ENCODE data around the gene UST.

The UST gene

DNA sequence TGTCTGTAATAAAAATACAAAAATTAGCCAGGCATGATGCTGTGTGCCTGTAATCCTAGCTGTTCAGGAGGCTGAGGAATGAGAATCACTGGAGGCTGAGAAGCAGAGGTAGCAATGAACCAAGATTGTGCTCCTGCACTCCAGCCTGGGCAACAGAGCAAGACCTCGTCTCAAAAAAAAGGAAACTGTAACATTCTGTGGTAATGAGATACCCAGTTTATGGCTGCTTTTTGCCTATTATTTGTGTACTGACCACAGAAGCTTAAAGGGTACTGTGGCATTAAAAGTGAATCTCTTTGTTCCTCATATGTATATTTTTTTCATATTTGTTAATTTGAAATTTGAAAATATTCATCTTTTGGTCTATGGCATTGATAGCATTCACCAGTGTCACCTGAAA is 185.4 kb downstream of the UST start:
- no peak overlapping the region for H3K4me3 Mint-ChIP-seq
- H3K27ac Mint-ChIP-seq: no peak overlapping the region

DNA sequence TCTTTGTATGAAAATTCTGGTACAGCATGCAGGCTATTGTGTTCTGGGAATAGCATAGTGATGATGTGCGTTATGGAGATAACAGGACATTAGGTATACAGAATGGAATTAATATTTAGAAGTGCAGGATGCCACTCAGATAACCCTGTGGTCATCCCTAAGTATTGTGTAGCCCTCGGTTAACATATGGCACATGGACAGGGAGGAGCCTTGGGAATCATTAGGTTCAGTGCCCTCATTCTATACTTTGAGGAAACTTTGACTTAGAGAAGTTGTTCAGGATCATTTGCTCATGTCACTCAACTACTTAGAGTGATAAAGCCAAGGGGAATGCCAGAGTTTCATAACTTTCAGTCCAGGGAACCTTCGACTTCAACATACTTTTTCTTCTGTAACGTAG is 185.9 kb downstream of the UST start:
- no peak for DNase-seq (ENCODE audit: low spot score)
- peaks cover 21% of the 10 kb centered on the region for H3K27me3 Mint-ChIP-seq (ENCODE audit: low read depth)
- H3K27ac Mint-ChIP-seq: no peak overlapping the region
- no peaks in the 10 kb centered on the region for H3K36me3 Mint-ChIP-seq (ENCODE audit: low read depth)
- no peak overlapping the region for H3K4me3 Mint-ChIP-seq
- no peaks in the 10 kb centered on the region for H3K4me1 Mint-ChIP-seq (ENCODE audit: low read depth)
- H3K9me3 Mint-ChIP-seq: no peaks in the 10 kb centered on the region

More for the DNA sequence above, 185.4 kb downstream of the UST start:
- DNase-seq (ENCODE audit: low spot score): no peak
- Mint-ChIP-seq H3K9me3 (no peaks in the 10 kb centered on the region), H3K36me3 (ENCODE audit: low read depth) (no peaks in the 10 kb centered on the region), H3K4me1 (ENCODE audit: low read depth) (no peaks in the 10 kb centered on the region), H3K27me3 (ENCODE audit: low read depth) (peaks cover 25% of the 10 kb centered on the region)

DNA sequence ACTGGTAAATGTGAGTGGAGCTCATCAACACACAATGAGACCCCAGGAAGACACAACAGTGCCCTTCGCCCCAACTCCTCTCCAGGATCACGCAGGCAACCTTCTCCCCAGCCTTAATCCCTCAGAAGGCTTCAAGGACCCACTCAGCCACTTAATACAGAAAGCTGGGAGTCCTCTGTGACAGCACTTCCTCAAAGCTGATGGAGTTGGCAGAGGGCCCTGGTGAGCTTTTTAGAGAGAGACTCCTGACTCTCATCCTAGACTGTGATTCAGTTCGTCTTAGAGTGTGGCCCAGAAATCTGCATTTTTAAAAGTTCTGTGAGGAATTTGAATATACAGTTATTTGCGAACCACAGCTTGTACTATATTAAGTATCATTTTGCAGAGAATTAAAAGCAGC is 187.7 kb downstream of the UST start:
- DNase-seq (ENCODE audit: low spot score): no peak
- no peak overlapping the region for H3K27ac Mint-ChIP-seq

DNA sequence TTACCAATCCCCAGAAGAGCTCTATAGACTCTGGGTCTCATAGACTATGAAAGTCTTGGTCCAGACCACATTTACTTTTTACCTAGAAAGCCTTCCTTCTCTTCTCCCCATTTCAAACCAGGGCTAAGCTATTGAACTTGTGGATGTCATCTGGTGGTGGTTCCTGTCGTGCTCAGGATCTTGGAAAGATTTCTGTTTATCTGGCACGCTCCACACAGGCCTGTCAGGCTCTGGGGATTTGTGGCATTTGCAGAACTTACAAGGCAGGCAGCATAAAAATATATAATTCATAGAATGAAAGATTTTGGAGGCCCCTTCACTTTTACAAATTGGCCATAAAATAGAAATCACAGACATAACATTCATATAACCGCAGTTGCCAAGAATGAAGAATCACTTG is 188.1 kb downstream of the UST start:
- peaks cover 14% of the 10 kb centered on the region for H3K27me3 Mint-ChIP-seq (ENCODE audit: low read depth)
- H3K27ac Mint-ChIP-seq: no peak overlapping the region
- H3K4me3 Mint-ChIP-seq: no peak overlapping the region
- no peak for DNase-seq (ENCODE audit: low spot score)
- H3K9me3 Mint-ChIP-seq: no peaks in the 10 kb centered on the region
- no peaks in the 10 kb centered on the region for H3K4me1 Mint-ChIP-seq (ENCODE audit: low read depth)
- no peaks in the 10 kb centered on the region for H3K36me3 Mint-ChIP-seq (ENCODE audit: low read depth)

More for the DNA sequence above, 187.7 kb downstream of the UST start:
- no peaks in the 10 kb centered on the region for H3K36me3 Mint-ChIP-seq (ENCODE audit: low read depth)
- no peaks in the 10 kb centered on the region for H3K9me3 Mint-ChIP-seq
- no peak overlapping the region for H3K4me3 Mint-ChIP-seq
- H3K4me1 Mint-ChIP-seq (ENCODE audit: low read depth): no peaks in the 10 kb centered on the region
- H3K27me3 Mint-ChIP-seq (ENCODE audit: low read depth): peaks cover 12% of the 10 kb centered on the region

DNA sequence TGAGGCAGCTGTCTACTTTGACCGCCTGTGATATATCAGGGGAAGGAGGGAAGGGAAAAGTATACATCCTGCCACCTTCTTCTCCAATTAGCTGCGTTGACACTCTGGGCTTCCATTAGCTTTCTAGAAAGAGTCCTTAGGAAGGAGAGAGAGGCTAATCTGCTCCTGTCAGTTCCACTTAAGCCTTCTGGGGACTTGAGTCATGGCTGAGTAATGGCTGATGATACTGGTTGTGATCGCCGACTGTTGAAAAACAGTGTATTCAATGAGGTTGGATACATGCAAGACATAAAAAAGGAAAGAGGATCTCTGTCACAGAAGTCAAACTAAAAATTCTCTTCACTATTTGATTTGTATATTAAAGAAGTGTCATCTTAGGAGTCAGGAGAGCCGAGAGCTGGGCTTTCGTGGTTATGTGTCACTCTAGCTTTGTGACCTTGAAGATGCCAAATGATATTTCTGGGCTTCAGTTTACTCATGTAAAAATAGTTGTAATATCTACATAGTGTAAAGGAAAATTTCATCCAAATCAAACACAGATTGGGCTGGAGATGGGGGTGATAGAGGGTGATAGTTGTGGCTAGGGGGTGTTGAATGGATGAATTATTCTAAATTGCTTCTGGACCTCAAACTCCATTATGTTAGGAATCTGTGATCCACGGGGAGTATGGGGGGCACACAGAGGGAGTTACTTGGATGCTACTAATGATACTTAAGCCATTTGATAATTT is 189.0 kb downstream of the UST start:
- Mint-ChIP-seq H3K4me1 (ENCODE audit: low read depth) (no peaks in the 10 kb centered on the region), H3K4me3 (no peak overlapping the region), H3K27ac (no peak overlapping the region), H3K36me3 (ENCODE audit: low read depth) (no peaks in the 10 kb centered on the region), H3K27me3 (ENCODE audit: low read depth) (peaks cover 14% of the 10 kb centered on the region), H3K9me3 (no peaks in the 10 kb centered on the region)
- no peak for DNase-seq (ENCODE audit: low spot score)

DNA sequence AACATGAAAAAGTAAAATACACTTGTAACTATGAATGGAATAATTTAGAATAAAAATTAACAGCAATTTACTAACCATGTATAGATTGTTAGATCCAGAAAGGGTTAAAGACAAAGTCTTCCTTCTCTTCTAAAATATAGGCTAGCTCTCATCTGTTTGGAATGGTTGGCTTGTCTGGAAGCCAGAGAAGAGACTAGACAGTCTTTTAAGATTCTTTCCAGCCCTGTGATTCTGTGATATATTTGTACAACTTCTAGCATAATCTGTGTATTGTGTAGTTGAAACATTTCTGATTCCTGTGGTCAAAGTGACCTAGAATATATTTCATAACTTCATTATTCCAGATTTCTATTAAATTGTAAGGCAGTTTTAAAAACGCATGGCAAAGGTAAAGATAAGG is 196.6 kb downstream of the UST start:
- H3K9me3 Mint-ChIP-seq: no peaks in the 10 kb centered on the region
- no peaks in the 10 kb centered on the region for H3K4me1 Mint-ChIP-seq (ENCODE audit: low read depth)
- no peak for DNase-seq (ENCODE audit: low spot score)
- H3K27ac Mint-ChIP-seq: no peak overlapping the region
- no peaks in the 10 kb centered on the region for H3K36me3 Mint-ChIP-seq (ENCODE audit: low read depth)
- H3K27me3 Mint-ChIP-seq (ENCODE audit: low read depth): peaks cover 17% of the 10 kb centered on the region
- no peak overlapping the region for H3K4me3 Mint-ChIP-seq

DNA sequence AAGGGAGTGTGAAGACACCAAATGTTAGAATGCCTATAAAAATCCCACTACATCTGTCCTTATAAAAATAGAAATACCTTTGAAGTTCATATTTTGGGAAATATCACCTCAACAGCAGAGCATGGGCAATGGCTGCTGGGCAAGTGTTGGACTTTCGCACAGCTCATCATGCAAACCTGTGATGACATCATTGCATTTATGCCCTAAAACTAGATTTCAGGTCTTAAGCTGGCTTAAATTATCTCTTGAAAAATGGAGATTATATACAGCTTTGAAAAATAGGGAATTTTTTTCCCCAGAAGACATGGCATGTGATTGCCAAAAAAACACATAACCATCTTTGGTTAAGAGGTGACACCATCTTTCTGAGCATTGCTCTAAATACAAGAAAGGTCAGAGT is 197.8 kb downstream of the UST start:
- no peaks in the 10 kb centered on the region for H3K4me1 Mint-ChIP-seq (ENCODE audit: low read depth)
- H3K4me3 Mint-ChIP-seq: no peak overlapping the region
- no peaks in the 10 kb centered on the region for H3K9me3 Mint-ChIP-seq
- no peaks in the 10 kb centered on the region for H3K36me3 Mint-ChIP-seq (ENCODE audit: low read depth)
- no peak for DNase-seq (ENCODE audit: low spot score)
- no peak overlapping the region for H3K27ac Mint-ChIP-seq
- peaks cover 15% of the 10 kb centered on the region for H3K27me3 Mint-ChIP-seq (ENCODE audit: low read depth)

DNA sequence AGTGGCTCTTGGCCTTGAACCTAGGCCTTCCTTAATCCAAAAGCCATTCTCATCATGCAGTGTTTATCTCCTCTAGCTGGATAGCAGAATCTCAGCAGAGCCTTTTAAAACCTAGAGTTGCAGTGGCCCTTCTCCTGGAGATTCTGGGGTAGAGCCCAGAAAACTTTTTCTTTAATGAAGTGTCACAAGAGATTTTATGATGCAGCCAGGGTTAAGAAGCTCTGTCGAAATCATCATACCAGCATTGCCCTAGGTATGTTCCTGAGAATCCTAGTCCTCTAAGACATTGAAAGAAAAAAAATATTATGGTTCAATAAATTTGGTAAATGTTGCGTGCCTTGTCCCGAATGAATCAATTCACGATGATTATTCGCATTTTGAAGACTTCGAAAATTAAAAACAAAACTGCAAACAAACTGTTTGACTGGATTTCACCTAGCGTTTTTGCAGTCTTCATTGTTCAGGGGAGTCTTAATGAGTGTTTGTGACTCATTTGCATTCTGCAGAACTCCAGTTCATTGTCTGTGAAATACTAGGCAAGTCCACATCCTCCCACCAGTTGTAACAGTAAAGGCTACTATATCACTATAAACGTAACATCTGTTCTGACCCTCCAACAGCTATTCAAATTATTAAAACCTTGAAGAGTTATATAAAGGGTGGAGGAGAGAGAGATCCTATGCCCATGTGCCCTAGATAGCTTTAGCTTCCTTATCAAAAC is 198.6 kb downstream of the UST start:
- Mint-ChIP-seq H3K27me3 (ENCODE audit: low read depth) (peaks cover 18% of the 10 kb centered on the region), H3K36me3 (ENCODE audit: low read depth) (no peaks in the 10 kb centered on the region), H3K4me1 (ENCODE audit: low read depth) (no peaks in the 10 kb centered on the region), H3K27ac (no peak overlapping the region), H3K9me3 (no peaks in the 10 kb centered on the region), H3K4me3 (no peak overlapping the region)
- DNase-seq (ENCODE audit: low spot score): no peak

DNA sequence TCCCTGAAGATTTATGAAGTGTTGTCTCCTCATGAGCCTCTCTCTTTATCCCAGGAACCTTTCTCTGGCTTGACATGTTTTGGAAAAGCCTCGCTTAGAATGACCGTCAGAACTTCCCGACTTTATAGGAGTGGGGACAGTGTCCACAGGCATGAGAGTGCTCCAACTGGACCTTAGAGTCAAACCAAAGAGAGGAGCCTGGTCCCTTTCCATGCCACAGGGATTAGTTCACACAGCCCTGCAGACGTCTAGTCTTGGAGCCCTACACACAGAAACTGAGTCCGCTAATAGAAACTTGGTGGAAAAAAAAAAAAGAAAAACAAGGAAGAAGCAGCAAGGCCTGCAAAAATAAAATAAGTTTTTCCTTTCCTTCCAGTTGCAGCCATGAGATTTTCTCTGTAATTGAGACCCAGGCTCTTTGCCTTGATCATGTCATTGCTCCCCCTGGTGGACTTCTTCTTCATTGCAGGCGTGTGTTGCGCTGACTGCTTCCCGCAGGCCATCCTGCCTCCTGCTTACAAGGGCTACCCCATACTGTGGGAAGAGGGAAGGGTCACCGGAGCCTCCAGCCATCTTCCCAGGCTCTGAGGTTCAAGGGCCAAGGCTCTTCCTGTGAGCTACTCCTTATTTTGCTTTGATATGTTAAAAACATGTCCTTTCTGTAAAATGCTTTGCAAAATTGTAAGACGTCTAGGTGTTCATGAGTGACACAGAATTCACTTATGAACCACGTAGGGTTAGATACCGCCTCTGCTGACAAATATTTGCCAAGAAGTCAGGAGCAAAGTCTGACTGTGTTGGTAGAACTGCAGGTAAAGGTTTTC is 201.0 kb downstream of the UST start:
- no peak overlapping the region for H3K27ac Mint-ChIP-seq
- H3K4me3 Mint-ChIP-seq: no peak overlapping the region
- H3K4me1 Mint-ChIP-seq (ENCODE audit: low read depth): no peaks in the 10 kb centered on the region
- DNase-seq (ENCODE audit: low spot score): peak; percentile 59
- H3K9me3 Mint-ChIP-seq: no peaks in the 10 kb centered on the region
- peaks cover 14% of the 10 kb centered on the region for H3K27me3 Mint-ChIP-seq (ENCODE audit: low read depth)
- no peaks in the 10 kb centered on the region for H3K36me3 Mint-ChIP-seq (ENCODE audit: low read depth)

DNA sequence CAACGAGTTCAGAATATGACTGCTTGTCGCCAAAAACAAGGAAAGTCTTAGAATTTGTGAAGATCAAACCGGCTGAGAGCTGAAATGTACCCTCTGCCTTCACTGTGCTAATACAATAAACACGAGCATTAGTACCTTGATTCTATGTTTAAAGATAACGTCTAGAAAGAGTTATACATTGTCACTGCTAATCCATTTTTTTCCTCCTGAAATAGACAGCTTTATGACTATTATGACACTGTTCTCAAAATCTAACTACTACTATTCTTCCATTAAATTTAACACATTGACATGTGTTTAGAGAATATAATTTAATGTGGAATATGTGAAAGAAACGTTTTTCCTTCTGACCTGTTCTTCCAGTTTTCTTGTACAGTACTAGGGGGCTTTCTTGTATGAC is 204.8 kb downstream of the UST start:
- DNase-seq (ENCODE audit: low spot score): no peak
- H3K27me3 Mint-ChIP-seq (ENCODE audit: low read depth): peaks cover 13% of the 10 kb centered on the region
- no peaks in the 10 kb centered on the region for H3K36me3 Mint-ChIP-seq (ENCODE audit: low read depth)
- no peaks in the 10 kb centered on the region for H3K9me3 Mint-ChIP-seq
- H3K27ac Mint-ChIP-seq: no peak overlapping the region
- no peak overlapping the region for H3K4me3 Mint-ChIP-seq
- no peaks in the 10 kb centered on the region for H3K4me1 Mint-ChIP-seq (ENCODE audit: low read depth)

DNA sequence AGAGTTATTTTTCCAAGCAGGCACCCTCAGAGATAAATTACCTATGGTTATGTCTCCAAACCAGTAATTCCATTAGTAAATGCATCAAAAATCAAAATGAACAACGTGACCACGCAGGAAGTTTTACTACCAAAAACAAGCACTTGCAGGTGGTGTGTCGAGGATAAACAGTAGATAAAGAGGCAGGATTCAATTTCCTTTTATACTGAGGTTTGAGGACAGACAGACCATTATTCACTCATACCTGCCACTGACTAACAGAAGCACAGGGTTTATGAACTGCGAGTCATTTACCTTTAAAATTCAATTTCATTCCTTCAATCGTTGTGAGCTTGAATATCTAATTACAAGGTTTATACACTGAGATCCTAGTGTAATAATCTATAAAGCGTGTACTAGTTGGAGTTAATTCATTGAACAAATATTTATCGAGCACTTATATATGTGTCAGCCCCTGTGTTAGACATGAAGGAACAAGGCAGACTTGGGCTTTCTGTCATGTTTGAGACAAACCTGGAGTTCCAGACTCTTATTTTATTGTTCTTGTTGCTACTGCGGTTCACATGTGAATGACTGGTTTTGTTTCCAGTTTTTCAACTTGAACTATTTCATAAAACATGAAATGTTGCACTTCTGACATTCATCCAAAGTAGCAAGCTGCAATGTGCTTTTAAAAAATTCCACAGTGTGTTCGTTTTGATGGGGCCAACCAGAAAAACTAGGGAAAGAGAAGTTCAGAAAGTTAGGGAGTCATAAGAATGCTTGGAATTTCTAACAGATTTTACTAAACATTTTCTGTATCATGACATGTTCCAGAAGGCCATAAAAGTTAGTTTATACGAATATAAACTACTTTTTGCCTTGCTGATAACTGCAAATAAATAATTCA is 205.6 kb downstream of the UST start:
- DNase-seq (ENCODE audit: low spot score): no peak
- H3K4me1 Mint-ChIP-seq (ENCODE audit: low read depth): no peaks in the 10 kb centered on the region
- no peak overlapping the region for H3K27ac Mint-ChIP-seq
- no peaks in the 10 kb centered on the region for H3K36me3 Mint-ChIP-seq (ENCODE audit: low read depth)
- H3K27me3 Mint-ChIP-seq (ENCODE audit: low read depth): peaks cover 13% of the 10 kb centered on the region
- no peak overlapping the region for H3K4me3 Mint-ChIP-seq
- H3K9me3 Mint-ChIP-seq: no peaks in the 10 kb centered on the region

DNA sequence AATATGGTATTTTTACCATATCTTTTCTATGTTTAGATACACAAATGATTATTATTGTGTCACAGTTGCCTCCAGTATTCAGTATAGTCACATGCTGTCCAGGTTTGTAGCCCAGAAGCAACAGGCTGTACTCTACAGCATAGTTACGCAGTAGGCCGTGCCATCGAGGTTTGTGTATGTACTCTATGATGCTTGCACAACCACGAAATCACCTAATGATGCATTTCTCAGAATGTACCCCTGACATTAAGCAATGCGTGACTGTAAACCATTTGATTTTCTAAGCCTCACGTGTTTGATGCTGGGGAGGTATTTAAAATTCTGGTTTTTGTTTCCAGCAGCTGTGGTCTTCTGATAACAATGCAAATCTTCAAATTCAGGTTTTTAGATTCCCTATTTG is 207.6 kb downstream of the UST start:
- H3K27me3 Mint-ChIP-seq (ENCODE audit: low read depth): peaks cover 17% of the 10 kb centered on the region
- no peak overlapping the region for H3K27ac Mint-ChIP-seq
- H3K9me3 Mint-ChIP-seq: no peaks in the 10 kb centered on the region
- H3K4me3 Mint-ChIP-seq: no peak overlapping the region
- DNase-seq (ENCODE audit: low spot score): no peak
- no peaks in the 10 kb centered on the region for H3K36me3 Mint-ChIP-seq (ENCODE audit: low read depth)
- H3K4me1 Mint-ChIP-seq (ENCODE audit: low read depth): no peaks in the 10 kb centered on the region

DNA sequence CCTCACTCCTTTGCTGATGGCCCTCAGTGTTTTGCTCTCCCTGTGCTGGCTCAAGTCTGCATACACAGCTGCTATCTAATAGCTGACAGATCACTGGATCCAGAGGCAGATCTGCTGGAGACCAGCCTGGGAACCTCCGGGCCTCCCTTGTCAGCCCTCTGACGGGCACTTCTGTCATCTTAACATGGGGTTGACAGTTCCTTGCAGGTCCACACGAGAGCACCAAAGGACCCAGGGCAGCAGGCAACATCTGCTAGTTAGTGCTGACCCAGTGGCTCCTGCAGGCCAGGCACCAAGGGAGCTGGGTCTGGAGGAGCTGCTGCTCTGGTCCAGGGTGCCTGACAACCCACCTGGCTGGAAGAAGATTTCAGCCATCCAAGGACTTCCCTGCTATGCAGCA is 208.1 kb downstream of the UST start:
- Mint-ChIP-seq H3K4me3 (no peak overlapping the region), H3K4me1 (ENCODE audit: low read depth) (no peaks in the 10 kb centered on the region), H3K27me3 (ENCODE audit: low read depth) (peaks cover 15% of the 10 kb centered on the region), H3K9me3 (no peaks in the 10 kb centered on the region), H3K27ac (no peak overlapping the region), H3K36me3 (ENCODE audit: low read depth) (no peaks in the 10 kb centered on the region)
- no peak for DNase-seq (ENCODE audit: low spot score)

All from T-helper 2 cell treated with Interferon-gamma antibody and Interleukin-4, amounts not matched to agents 5 μg/mL and 100 μg/mL, for 36 hours (primary cell).